Activated B cell treated with CpG ODN at 0.5 μM for 24 hours (primary cell): Measurements from ENCODE around the gene PPP2R2B. TPM values are rescaled to one million over a fixed set of nuclear protein-coding genes. Genes with fewer than 3 reads are reported as not detected.

Experiments used
- ATAC-seq: fragments of 200-7000 bp; cut with Tn5 transposase; one replicate; pipeline ENCODE4 v1.10.0; 2021; ENCODE audit warnings: low read depth, mild to moderate bottlenecking, moderate library complexity
- CTCF ChIA-PET: fragments of 350-600 bp; sonication (Branson Sonifier 250); formaldehyde crosslinking; loops from one replicate; lab custom pipeline; 2021; ENCODE audit warnings: antibody characterized with exemption; lab: Charles Lee
- POLR2A ChIA-PET: fragments of 350-600 bp; sonication (Branson Sonifier 250); formaldehyde crosslinking; loops from one replicate; lab custom pipeline; 2021; ENCODE audit warnings: antibody characterized with exemption; lab: Charles Lee
- DNase-seq: peaks from one replicate; pipeline ENCODE4 v3.0.0; 2022
- H3K27ac Mint-ChIP-seq: one replicate; pipeline ENCODE4 v1.8.0; 2020; ENCODE audit warnings: mixed read lengths
- H3K27me3 Mint-ChIP-seq: one replicate; pipeline ENCODE4 v1.8.0; 2021; ENCODE audit warnings: mixed read lengths
- H3K36me3 Mint-ChIP-seq: one replicate; pipeline ENCODE4 v1.8.0; 2021; ENCODE audit warnings: low read depth, mixed read lengths
- H3K4me1 Mint-ChIP-seq: one replicate; pipeline ENCODE4 v1.8.0; 2021; ENCODE audit warnings: mixed read lengths
- H3K4me3 Mint-ChIP-seq: one replicate; pipeline ENCODE4 v1.8.0; 2020; ENCODE audit warnings: mild to moderate bottlenecking, mixed read lengths
- H3K9me3 Mint-ChIP-seq: one replicate; pipeline ENCODE4 v1.8.0; 2020; ENCODE audit warnings: mixed read lengths
- CTCF ChIP-seq: fragments of 200-600 bp; IDR thresholded peaks from one replicate; pipeline ENCODE4 v1.8.0; 2022; ENCODE audit warnings: antibody characterized with exemption, mild to moderate bottlenecking
- intact Hi-C: fragments of 100-400 bp; cut with micrococcal nuclease; formaldehyde crosslinking; loops from one replicate; pipeline ENCODE4 v1.15.1; 2024
- total RNA-seq: library from RNA; stranded (reverse); gene quantifications from 2 replicates; pipeline ENCODE4 v1.2.3, GENCODE V29; 2022

The PPP2R2B gene
- total RNA-seq, 1 donor from 2014 or later: not detected

GRCh38 chr5:146669656-146670055, 208.9 kb downstream of the PPP2R2B start:
- no peaks in the 10 kb centered on the region for H3K27me3 Mint-ChIP-seq
- H3K36me3 Mint-ChIP-seq: no peaks in the 10 kb centered on the region
- no peak overlapping the region for H3K4me3 Mint-ChIP-seq
- ChIA-PET POLR2A (no interaction called here), CTCF (no interaction called here)
- no peak overlapping the region for H3K27ac Mint-ChIP-seq
- intact Hi-C loops: no loop called here
- ATAC-seq: no peak
- no peaks in the 10 kb centered on the region for H3K4me1 Mint-ChIP-seq
- TF ChIP-seq CTCF: no peak
- H3K9me3 Mint-ChIP-seq: no peaks in the 10 kb centered on the region
- no peak for DNase-seq

- DNase-seq: no peak
- no peak overlapping the region for H3K4me3 Mint-ChIP-seq
- no peaks in the 10 kb centered on the region for H3K36me3 Mint-ChIP-seq
- ChIA-PET POLR2A (no interaction called here), CTCF (no interaction called here)
- no peak for ATAC-seq
- H3K4me1 Mint-ChIP-seq: no peaks in the 10 kb centered on the region
- TF ChIP-seq CTCF: no peak
- H3K9me3 Mint-ChIP-seq: no peaks in the 10 kb centered on the region
- no peak overlapping the region for H3K27ac Mint-ChIP-seq
- no peaks in the 10 kb centered on the region for H3K27me3 Mint-ChIP-seq
- intact Hi-C loops: no loop called here
Observed at GRCh38 chr5:146667633-146668272, 210.8 kb downstream of the PPP2R2B start.

- DNase-seq (no peak), ATAC-seq (no peak)
- Mint-ChIP-seq H3K27ac (no peak overlapping the region), H3K4me1 (no peaks in the 10 kb centered on the region), H3K36me3 (no peaks in the 10 kb centered on the region), H3K4me3 (no peak overlapping the region), H3K9me3 (no peaks in the 10 kb centered on the region), H3K27me3 (peaks cover 2% of the 10 kb centered on the region)
- TF ChIP-seq CTCF: no peak
- intact Hi-C loops: loop anchor here (1.0 kb wide), 1 partner anchor 304 kb away; no protein-coding TSS in a partner anchor
- ChIA-PET POLR2A (no interaction called here), CTCF (interaction anchor here (0.9 kb wide), 1 partner anchor 304 kb away, joined by 3 read pairs; no protein-coding TSS in a partner anchor)
Observed at GRCh38 chr5:146662229-146662628, 216.3 kb downstream of the PPP2R2B start.

DNA sequence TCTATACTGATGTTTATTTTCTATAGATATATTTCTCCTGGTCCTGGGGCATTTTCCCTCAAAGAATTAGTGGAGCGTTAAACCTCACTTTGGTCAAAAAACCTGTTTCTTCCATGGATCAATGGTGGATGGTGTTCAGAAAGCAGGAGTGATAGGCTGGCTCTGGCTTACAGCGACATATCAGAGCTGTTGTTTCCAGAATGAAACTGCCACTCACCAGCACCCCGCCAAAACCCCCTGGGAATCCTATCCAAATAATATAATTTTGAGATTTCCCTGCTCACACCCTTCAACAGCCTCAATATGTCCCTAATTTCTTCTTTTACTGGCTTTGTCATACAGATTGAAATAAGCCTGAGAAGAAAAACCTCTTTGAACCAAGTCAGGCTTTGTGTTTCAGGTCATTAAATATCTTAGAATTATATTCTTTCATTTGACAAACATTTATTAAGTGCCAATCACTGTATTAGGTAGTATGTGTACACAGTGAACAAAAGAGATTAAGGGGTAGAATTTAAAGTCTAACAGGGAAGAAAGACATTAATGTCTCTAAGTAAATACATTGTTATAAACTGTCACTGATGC, 218.1 kb downstream of the PPP2R2B start:
- ChIA-PET CTCF (interaction anchor here (0.9 kb wide), 1 partner anchor 528 kb away, joined by 3 read pairs; no protein-coding TSS in a partner anchor), POLR2A (no interaction called here)
- DNase-seq (no peak), ATAC-seq (no peak)
- H3K27me3 Mint-ChIP-seq: peaks cover 2% of the 10 kb centered on the region
- no peaks in the 10 kb centered on the region for H3K4me1 Mint-ChIP-seq
- H3K9me3 Mint-ChIP-seq: no peaks in the 10 kb centered on the region
- no peaks in the 10 kb centered on the region for H3K36me3 Mint-ChIP-seq
- no peak overlapping the region for H3K27ac Mint-ChIP-seq
- intact Hi-C loops: no loop called here
- no peak for TF ChIP-seq CTCF
- H3K4me3 Mint-ChIP-seq: no peak overlapping the region

- Mint-ChIP-seq H3K27me3 (peaks cover 2% of the 10 kb centered on the region), H3K4me3 (no peak overlapping the region), H3K36me3 (no peaks in the 10 kb centered on the region), H3K27ac (no peak overlapping the region), H3K4me1 (no peaks in the 10 kb centered on the region), H3K9me3 (no peaks in the 10 kb centered on the region)
- ChIA-PET POLR2A (no interaction called here), CTCF (no interaction called here)
- ATAC-seq (no peak), DNase-seq (no peak)
- TF ChIP-seq CTCF: no peak
- intact Hi-C loops: no loop called here
Observed at GRCh38 chr5:146659961-146660360, 218.6 kb downstream of the PPP2R2B start.
